HS-27A (cell line): ENCODE results near the gene LIME1.

ENCODE experiments used
- DNase-seq: peaks from one replicate; pipeline ENCODE4 v3.0.0-alpha.2; 2012; ENCODE audit warnings: low read depth, missing footprints

LIME1 gene

GRCh38 chr20:63697357-63697867, 39.1 kb upstream of the LIME1 start:
- no peak for DNase-seq

- DNase-seq, result no peak
Observed at GRCh38 chr20:63697868-63698545, 38.5 kb upstream of the LIME1 start.

GRCh38 chr20:63698739-63699465, 37.6 kb upstream of the LIME1 start:
- peak; percentile 67 for DNase-seq

- no peak for DNase-seq
Observed at GRCh38 chr20:63699466-63700198, 36.8 kb upstream of the LIME1 start.

GRCh38 chr20:63700199-63701050, 36.0 kb upstream of the LIME1 start:
- no peak for DNase-seq

GRCh38 chr20:63701051-63701328, 35.5 kb upstream of the LIME1 start:
- DNase-seq, result no peak

- no peak for DNase-seq
Observed at GRCh38 chr20:63701329-63702035, 35.0 kb upstream of the LIME1 start.

GRCh38 chr20:63702036-63702665, 34.3 kb upstream of the LIME1 start:
- no peak for DNase-seq

GRCh38 chr20:63702751-63703470, 33.6 kb upstream of the LIME1 start:
- DNase-seq, result no peak

GRCh38 chr20:63703471-63703975, 32.9 kb upstream of the LIME1 start:
- no peak for DNase-seq

- no peak for DNase-seq
Observed at GRCh38 chr20:63703976-63704748, 32.3 kb upstream of the LIME1 start.

GRCh38 chr20:63704749-63705117, 31.7 kb upstream of the LIME1 start:
- DNase-seq, result no peak

- no peak for DNase-seq
Observed at GRCh38 chr20:63705232-63706026, 31.0 kb upstream of the LIME1 start.

- DNase-seq, result no peak
Observed at GRCh38 chr20:63706027-63706695, 30.3 kb upstream of the LIME1 start.

- no peak for DNase-seq
Observed at GRCh38 chr20:63706852-63707557, 29.5 kb upstream of the LIME1 start.

- peak; percentile 48 for DNase-seq
Observed at GRCh38 chr20:63707558-63708300, 28.7 kb upstream of the LIME1 start, which contains the start of the genes ARFRP1 and ZGPAT. TSS of gene ARFRP1 (minus strand) at chr20:63707976. CDS start at chr20:63707091, 885 bp downstream. TSS of gene ZGPAT (plus strand) at chr20:63708039. CDS start at chr20:63708581, 542 bp downstream.
